Testis (tissue), 3 donors: ENCODE data around the gene ALCAM. TPM values are rescaled to one million over a fixed set of nuclear protein-coding genes. Genes with fewer than 3 reads are reported as not detected.

Experiments
- DNase-seq: peaks from one replicate; pipeline ENCODE4 v3.0.0-alpha.2; 2019
- H3K27ac ChIP-seq, 2 donors: fragments of 200-600 bp; sonication (generic); one replicate each; pipeline ENCODE4 v1.5.1; 2019
- H3K27me3 ChIP-seq: fragments of 200-600 bp; sonication (generic); one replicate; pipeline ENCODE4 v1.5.1; 2019
- H3K36me3 ChIP-seq: fragments of 200-600 bp; sonication (generic); one replicate; pipeline ENCODE4 v1.5.1; 2017; ENCODE audit warnings: low read depth; ENCODE audit errors: missing control alignments
- H3K4me1 ChIP-seq: fragments of 200-600 bp; sonication (generic); one replicate; pipeline ENCODE4 v1.5.1; 2019
- H3K4me3 ChIP-seq, 2 donors: fragments of 200-600 bp; sonication (generic); one replicate each; pipeline ENCODE4 v1.5.1; 2017 to 2019
- H3K9me3 ChIP-seq: fragments of 200-600 bp; sonication (generic); one replicate; pipeline ENCODE4 v1.5.1; 2017
- CTCF ChIP-seq, 3 experiments: fragments of 450-650 bp in 2 of 3; fragments of 200-600 bp in 1 of 3; sonication (generic) in 1 of 3; IDR thresholded peaks; one replicate each; pipeline ENCODE4 v1.5.1; 2016 to 2019; ENCODE audit warnings: antibody characterized with exemption in 3 of 3, mild to moderate bottlenecking in 2 of 3, moderate library complexity in 1 of 3
- POLR2A ChIP-seq: fragments of 450-650 bp; IDR thresholded peaks from one replicate; pipeline ENCODE4 v1.6.1; 2017; ENCODE audit warnings: antibody characterized with exemption, mild to moderate bottlenecking, moderate library complexity
- whole genome bisulfite sequencing, 2 donors: methylation state at CpG; one replicate each; pipeline ENCODE4 v1.1.5; 2018; 5-methylcytosine and 5-hydroxymethylcytosine counted together
- intact Hi-C: fragments of 100-400 bp; cut with DNase I; formaldehyde crosslinking; loops from one replicate; pipeline ENCODE4 v1.15.1; 2023; ENCODE audit warnings: low total_unique reads
- polyA plus RNA-seq: library from polyadenylated mRNA; stranded (reverse); fragments of 350-450 nt; fragmentation: Illumina TruSeq; extraction: RNeasy Lipid Tissue Mini Kit (QIAGEN cat#74804); gene quantifications from one replicate; pipeline ENCODE4 v1.2.3, GENCODE V29; 2014; ENCODE audit warnings: low read depth, low replicate concordance; ENCODE audit not compliant: insufficient read depth
- total RNA-seq, 2 donors: library from RNA; depleted of rRNA; stranded (reverse); fragments of >200 nt; gene quantifications; one replicate each; pipeline ENCODE4 v1.2.3, GENCODE V29; 2016

The ALCAM gene
- total and polyA plus RNA-seq, 3 donors from 2014 or later: 8.3 to 9.0 (median 8.7) TPM

GRCh38 chr3:105534491-105534890 is 167.8 kb downstream of the ALCAM start:
- WGBS, 2 donors: 83 to 93% methylated on average over 5 of the region's 5 CpGs
- intact Hi-C loops: no loop called here
- TF ChIP-seq CTCF (IDR thresholded peaks at IDR 0.05): no peak
- TF ChIP-seq POLR2A: no peak

GRCh38 chr3:105537371-105538080 is 170.8 kb downstream of the ALCAM start:
- DNase-seq: no peak
- 71 to 89% methylated on average over 1 of the region's 1 CpG for WGBS, 2 donors
- no peak for TF ChIP-seq CTCF (IDR thresholded peaks at IDR 0.05)
- no peak for TF ChIP-seq POLR2A
- Histone ChIP-seq H3K4me3 (no peak overlapping the region), H3K27ac (no peak overlapping the region), H3K36me3 (no peaks in the 10 kb centered on the region), H3K27me3 (no peaks in the 10 kb centered on the region), H3K9me3 (no peaks in the 10 kb centered on the region), H3K4me1 (no peaks in the 10 kb centered on the region)
- intact Hi-C loops: no loop called here

More at GRCh38 chr3:105534491-105534890, 167.8 kb downstream of the ALCAM start:
- Histone ChIP-seq H3K4me3 (no peak overlapping the region), H3K4me1 (no peaks in the 10 kb centered on the region), H3K27ac (no peak overlapping the region), H3K9me3 (no peaks in the 10 kb centered on the region), H3K36me3 (no peaks in the 10 kb centered on the region), H3K27me3 (no peaks in the 10 kb centered on the region)
- no peak for DNase-seq

GRCh38 chr3:105538483-105538882 is 171.8 kb downstream of the ALCAM start:
- intact Hi-C loops: no loop called here
- Histone ChIP-seq H3K36me3 (no peaks in the 10 kb centered on the region), H3K9me3 (no peaks in the 10 kb centered on the region), H3K27ac (no peak overlapping the region), H3K4me1 (no peaks in the 10 kb centered on the region), H3K27me3 (no peaks in the 10 kb centered on the region), H3K4me3 (no peak overlapping the region)
- DNase-seq: no peak
- TF ChIP-seq CTCF (IDR thresholded peaks at IDR 0.05) (no peak), POLR2A (no peak)
- 82 to 85% methylated on average over 5 of the region's 5 CpGs for WGBS, 2 donors

- no peaks in the 10 kb centered on the region for H3K4me1 ChIP-seq
- whole genome bisulfite sequencing, 2 donors: 81 to 84% methylated on average over 3 of the region's 3 CpGs
- DNase-seq: no peak
- no peak overlapping the region for H3K27ac ChIP-seq
- TF ChIP-seq POLR2A (no peak), CTCF (IDR thresholded peaks at IDR 0.05) (no peak)
- no peaks in the 10 kb centered on the region for H3K27me3 ChIP-seq
- intact Hi-C loops: no loop called here
- no peak overlapping the region for H3K4me3 ChIP-seq
- no peaks in the 10 kb centered on the region for H3K36me3 ChIP-seq
- no peaks in the 10 kb centered on the region for H3K9me3 ChIP-seq
Measured at GRCh38 chr3:105539897-105540296, 173.2 kb downstream of the ALCAM start.
